Measurements from ENCODE around the gene RBMS1. TPM values are rescaled to one million over a fixed set of nuclear protein-coding genes. Genes with fewer than 3 reads are reported as not detected.

RBMS1 gene
- total and polyA plus RNA-seq, 8 donors = 91.7 to 133 (median 119) TPM

- peak overlapping the region; percentile 96 to 100 for H3K27ac ChIP-seq
- H3K36me3 ChIP-seq = no peaks in the 10 kb centered on the region
- peaks cover 33 to 79% of the 10 kb centered on the region in 2 donors for H3K4me1 ChIP-seq
- peak; percentile 69 for ATAC-seq
- H3K4me3 ChIP-seq = peak overlapping the region; percentile 71 to 90
- DNase-seq = peak; percentile 45 to 92 (median 67)
- TF ChIP-seq CTCF (IDR thresholded peaks at IDR 0.05) = no peak
- H3K9me3 ChIP-seq = no peaks in the 10 kb centered on the region
- H3K27me3 ChIP-seq = no peaks in the 10 kb centered on the region
- intact Hi-C loops (cut with DNase I) = loop anchor here in 1 of 2 donors (10.0 kb wide), 1 partner anchor 82 kb away; no protein-coding TSS in a partner anchor
Observed at GRCh38 chr2:160406591-160407392, 86.8 kb downstream of the RBMS1 start.

- H3K4me1 ChIP-seq = peaks cover 29 to 79% of the 10 kb centered on the region in 2 donors
- no peak for TF ChIP-seq CTCF (IDR thresholded peaks at IDR 0.05)
Observed at GRCh38 chr2:160405077-160405867, 88.3 kb downstream of the RBMS1 start.

GRCh38 chr2:160402997-160403979 lies 90.3 kb downstream of the RBMS1 start:
- Histone ChIP-seq H3K9me3 (no peaks in the 10 kb centered on the region), H3K4me3 (no peak overlapping the region), H3K4me1 (peaks cover 29 to 86% of the 10 kb centered on the region in 2 donors), H3K36me3 (no peaks in the 10 kb centered on the region), H3K27ac (peak overlapping the region; percentile 2 to 55), H3K27me3 (no peaks in the 10 kb centered on the region)
- TF ChIP-seq CTCF (IDR thresholded peaks at IDR 0.05) = no peak
- no peak for DNase-seq
- no peak for ATAC-seq
- intact Hi-C loops (cut with DNase I) = loop anchor here in 1 of 2 donors (10.0 kb wide), 1 partner anchor 78 kb away; no protein-coding TSS in a partner anchor

More at GRCh38 chr2:160405077-160405867, 88.3 kb downstream of the RBMS1 start:
- DNase-seq = no peak
- intact Hi-C loops (cut with DNase I) = loop anchor here in 1 of 2 donors (10.0 kb wide), 1 partner anchor 80 kb away; no protein-coding TSS in a partner anchor
- ATAC-seq = no peak
- peak overlapping the region in 1 of 2 donors; percentile 100 for H3K27ac ChIP-seq
- H3K36me3 ChIP-seq = no peaks in the 10 kb centered on the region
- H3K27me3 ChIP-seq = no peaks in the 10 kb centered on the region
- H3K4me3 ChIP-seq = peak overlapping the region in 1 of 2 donors; percentile 90
- no peaks in the 10 kb centered on the region for H3K9me3 ChIP-seq

GRCh38 chr2:160402501-160402900 lies 91.1 kb downstream of the RBMS1 start:
- intact Hi-C loops (cut with DNase I) = loop anchor here in 1 of 2 donors (10.0 kb wide), 1 partner anchor 78 kb away; no protein-coding TSS in a partner anchor
- peaks cover 31 to 90% of the 10 kb centered on the region in 2 donors for H3K4me1 ChIP-seq

More at GRCh38 chr2:160402501-160402900, 91.1 kb downstream of the RBMS1 start:
- Histone ChIP-seq H3K9me3 (no peaks in the 10 kb centered on the region), H3K27ac (peak overlapping the region; percentile 2 to 55), H3K36me3 (no peaks in the 10 kb centered on the region), H3K27me3 (no peaks in the 10 kb centered on the region), H3K4me3 (no peak overlapping the region)
- TF ChIP-seq CTCF (IDR thresholded peaks at IDR 0.05) = no peak
- ATAC-seq = no peak
- DNase-seq = no peak

Measured in left lung (tissue), 10 donors.